ENCODE measurements around the gene TPX2.

The TPX2 gene

DNA sequence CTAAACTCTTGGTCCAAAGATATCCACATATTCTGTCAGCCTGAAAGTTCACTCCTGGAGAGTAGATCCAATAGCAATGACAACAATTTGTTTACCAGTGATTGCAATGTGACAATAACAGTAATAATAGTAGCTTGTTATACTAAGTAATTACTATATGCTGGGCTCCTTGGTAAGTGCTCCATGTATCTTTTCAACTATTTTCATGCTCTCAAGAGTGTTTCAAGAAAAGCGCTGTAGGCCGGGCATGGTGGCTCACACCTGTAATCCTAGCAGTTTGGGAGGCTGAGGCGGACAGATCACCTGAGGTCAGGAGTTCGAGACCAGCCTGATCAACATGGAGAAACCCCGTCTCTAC, 31.9 kb upstream of the TPX2 start:
- no peak for FAIRE-seq

DNA sequence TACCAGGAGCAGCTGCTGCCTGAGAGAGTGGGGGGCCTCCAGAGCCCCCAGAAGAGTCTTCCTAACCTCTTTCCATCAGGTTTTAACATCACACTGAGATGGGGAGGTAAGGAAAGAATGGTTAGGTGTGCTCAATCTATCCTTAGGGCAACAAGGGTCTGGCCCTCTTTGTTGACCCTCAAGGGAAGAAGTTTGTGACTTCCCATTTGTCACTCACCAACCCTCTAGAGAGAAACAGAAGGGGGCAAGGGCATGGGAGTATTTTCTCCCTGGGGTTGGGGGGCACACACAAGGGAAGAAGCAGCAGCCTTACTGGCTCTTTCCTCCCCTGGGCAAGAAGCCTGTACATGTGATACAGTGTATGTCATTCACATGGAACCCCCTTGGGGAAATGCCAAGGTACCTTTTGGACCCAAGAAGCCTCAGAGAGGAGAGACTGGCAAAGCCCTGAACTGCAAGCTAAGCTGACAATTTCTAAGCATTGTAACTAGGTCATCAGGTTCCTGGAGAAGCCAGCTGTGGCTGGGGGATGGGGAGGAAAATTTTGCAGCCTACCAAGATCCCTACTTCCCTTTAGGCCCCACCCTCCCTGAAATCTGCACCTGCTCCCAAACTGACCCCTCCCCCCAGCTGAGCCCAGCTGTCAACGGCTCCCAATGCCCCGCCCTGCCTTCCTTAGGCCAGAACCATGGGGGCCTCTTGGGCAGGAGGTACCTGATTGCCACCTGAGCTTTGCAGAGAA, 30.9 kb upstream of the TPX2 start:
- FAIRE-seq: no peak

DNA sequence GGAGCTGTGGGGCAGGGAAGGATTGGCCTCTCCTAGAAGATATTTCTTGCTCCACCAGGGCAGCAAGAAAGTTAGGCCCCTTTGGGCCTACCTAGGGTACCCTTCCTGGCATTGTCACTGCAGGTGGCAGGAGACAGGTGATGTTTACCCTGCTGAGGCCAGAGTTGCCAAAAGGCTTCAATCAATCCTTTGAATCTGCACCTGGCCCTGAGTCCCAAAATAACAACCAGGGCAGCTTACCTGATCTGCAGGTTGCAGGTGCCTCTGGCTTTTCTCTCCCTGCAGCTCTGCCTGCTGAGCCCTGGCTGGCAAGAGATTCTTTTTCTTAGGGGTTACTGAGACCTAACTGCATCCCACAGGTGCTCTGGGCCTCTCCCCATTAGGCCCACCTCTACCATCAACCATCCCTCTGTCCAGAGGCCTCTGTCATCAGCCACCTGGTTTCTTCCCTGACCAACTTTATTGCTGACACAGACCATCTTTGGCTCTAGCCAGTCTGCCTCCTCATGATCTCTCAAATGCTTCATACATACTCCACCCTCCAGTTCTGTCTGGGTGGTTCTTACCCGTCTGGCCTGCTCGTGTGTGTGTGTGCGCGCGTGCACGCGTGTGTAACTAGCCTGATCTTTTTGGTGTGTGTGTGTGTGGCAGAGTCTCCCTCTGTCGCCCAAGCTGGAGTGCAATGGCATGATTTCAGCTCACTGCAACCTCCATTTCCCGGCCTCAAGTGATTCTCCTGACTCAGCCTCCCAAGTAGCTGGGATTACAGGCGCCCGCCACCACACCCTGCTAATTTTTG, 30.2 kb upstream of the TPX2 start:
- no peak for FAIRE-seq

DNA sequence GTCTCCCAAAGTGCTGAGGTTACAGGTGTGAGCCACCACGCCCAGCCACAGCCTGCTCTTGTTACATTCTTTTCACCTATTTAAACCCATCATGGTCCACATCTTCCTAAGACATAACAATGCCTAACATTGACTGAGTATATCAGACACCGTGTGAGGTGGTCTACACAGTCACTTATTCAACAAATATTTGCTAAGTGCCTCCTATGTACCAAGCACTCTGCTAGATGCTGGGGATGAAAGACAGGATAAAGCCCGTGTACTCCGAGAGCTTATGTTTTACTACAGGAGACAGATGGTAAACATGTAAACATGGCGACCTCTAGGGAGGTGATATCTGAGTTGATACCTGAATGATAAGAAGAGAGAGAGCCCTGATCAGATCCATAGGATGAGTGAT, 29.2 kb upstream of the TPX2 start:
- FAIRE-seq: no peak

DNA sequence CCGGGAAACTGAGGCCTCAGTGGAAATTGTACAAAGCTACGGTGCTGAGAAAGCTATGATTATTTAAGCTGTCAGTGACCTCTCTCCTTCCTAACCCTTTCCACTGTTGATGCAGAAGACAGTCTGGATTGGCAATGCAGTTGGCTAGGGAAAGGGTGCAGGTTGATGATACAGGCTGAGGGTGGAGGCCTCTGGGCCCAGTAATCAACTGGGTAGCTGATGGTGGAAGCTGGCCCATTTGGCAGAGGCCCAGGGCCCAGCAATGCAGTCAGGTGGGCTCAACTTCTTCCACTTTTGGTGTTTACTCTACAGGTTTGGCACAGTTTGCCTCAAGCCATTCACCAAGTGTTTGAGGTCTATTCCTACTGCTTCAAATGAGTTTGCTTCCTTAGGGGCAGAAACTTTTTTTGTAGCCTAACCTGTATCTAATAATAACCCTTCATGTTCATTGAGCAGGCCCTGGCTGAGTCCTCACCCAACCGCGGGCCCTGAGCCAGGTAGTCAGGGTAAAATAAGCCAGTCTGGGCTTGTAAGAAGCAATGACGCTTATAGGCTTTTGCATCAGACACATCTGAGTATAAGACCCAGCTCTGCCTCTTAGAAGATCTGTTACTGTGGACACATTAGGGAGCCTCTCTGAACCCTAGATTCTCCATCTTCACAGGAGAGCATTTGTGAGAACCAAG, 28.5 kb upstream of the TPX2 start:
- no peak for FAIRE-seq

DNA sequence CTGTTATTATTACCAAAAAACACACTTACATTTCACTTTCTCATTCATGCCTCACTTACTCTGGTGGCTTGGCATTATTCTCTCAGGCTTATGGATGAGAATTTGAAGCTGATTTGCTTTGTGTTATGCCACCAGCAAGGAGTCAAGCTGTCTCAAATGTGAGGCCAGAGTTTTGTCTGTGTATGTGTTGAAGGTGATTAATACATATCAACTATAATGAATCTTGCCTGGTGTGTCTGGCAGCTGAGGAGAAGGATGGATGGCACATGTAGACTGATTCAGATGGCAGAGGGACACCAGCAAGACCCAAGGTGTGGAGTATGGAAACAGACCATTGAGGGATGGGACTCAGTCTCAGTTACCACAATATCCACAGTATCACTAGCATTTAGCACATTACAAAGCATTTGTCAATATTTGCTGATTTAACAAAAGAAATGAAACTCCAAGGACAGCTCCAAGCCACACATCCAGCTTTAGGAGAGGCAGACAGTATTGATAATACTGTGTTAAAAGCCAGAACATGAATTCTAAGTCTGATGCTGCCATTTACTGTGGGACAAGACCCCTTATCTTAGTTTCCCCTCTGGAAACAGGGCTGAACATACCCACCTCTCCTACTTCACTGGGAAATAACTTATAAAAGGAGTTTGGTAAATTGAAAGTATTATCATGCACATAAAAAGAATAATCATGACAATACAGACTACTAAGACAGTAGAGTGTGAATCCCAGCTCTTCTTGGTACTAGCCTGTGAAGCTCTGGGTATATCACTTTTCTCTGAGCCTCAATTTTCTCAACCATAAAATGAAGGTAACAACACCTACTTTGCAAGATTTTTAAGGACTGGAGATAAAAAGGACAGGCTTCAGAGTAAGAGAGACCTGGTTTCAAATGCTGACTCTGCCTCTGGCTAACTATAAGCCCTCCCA, 27.6 kb upstream of the TPX2 start:
- no peak for FAIRE-seq

DNA sequence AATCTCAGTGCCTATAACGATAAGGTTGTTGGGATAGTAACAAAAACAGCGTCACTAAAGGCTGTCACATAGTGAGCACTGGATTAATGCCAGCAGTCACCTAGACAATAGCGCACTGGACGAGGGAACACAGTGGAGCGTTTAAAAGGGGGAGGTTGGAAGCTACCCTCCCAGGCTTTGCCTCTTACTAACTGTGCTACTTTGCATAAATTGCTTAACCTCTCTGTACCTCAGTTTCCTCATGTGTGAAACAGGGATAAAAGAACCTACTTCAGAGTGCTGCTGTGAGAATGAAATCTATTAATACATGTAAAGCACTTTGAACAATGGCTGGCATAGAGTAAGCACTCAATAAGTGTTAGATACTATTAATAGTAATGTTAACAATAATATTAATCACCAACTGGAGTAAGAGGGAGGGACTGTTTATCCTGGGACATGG, 27.0 kb upstream of the TPX2 start:
- FAIRE-seq: no peak

DNA sequence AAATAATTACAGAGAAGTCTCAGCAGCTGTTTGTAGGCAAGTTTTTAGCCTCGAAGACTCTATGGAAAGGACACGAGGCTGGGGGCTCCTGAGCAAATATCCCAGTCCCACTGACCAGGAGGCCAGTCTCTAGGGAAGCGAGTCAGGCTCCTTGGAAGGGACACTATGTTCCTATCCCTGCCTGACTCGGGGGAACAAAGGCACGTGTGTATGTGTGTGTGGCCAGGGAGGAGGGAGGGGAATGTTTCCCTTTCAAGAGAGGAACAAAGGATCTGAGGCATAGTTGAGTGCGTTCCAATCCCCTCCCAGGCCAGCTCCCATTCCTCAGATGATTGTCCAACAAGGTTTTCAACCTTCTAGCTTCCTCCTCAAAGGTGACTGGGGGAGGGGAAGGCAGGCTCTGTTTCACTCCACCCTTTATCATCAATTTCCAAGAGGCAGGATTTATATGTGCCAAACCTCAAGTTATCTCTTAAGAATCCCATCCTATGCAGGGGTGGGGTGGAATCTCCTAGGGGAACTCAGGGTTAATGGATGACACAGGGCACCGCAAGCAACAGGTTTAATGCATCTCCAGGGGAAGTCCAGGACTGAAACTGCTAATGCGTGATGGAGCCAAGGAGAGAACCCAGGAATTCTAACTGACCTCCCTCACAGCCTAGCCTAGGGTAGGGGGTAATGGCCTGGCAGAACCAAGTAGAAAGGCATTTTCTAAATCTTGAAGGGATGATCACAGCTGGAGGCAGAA, 26.4 kb upstream of the TPX2 start:
- FAIRE-seq: no peak

DNA sequence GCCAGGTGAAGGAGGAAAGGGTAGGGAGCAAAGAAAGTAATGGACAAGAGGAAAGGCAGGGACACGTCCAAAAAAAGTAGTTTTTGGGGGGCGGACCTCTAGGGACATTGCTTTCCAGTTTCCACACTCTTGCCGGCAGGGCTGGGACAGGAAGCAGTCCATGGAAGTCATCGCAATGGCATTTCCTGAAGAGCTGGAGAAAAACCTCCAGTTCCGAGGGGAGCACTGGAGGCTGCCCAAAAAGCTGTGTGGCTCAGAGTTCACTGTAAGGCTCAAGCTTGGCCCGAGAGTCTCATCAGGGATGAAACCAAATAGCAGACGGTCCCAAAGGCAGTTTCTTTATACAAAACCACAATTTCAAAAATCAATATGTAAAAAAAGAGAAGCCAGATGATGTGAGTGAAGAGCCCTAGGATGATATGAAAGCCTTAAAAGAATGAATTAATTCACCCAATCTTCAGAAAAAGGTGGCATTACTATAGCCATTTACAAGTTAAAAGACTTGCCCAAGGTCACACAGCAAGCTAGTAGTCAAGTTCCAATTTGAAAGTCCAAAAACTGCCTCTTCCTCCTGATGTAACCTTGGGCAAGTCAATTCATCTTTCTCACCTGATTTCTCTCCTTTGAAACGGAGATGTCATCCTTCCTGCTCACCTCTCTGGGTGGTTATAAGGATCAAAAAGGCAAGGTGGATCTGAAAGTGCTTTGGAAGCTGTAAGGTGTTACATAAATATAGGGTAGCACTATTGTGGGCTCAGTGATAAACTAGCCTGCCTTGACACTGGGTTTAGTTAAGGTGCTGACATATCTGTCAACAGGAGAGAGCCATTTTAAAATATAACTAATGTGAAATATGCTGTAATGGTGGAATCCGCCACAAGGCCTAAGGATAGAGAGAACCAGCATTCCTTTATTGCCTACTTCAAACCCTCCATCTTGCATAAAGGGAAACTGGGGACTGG, 25.5 kb upstream of the TPX2 start:
- FAIRE-seq: no peak

DNA sequence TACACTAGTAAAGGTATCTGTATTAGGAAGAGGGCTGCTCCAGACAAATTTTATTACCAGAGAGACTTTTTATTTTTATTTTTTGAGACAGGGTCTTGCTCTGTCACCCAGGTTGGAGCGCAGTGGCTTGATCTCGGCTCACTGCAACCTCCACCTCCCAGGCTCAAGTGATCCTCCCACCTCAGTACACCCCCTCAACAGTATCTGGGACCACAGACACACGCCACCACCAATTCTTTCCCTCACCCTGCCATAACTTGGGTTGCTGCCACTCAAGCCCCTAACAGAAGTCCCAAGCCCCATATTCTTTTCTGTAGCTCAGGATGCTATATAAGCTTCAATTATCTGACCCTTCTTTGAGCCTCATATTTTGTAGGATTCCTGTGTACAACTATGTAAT, 23.3 kb upstream of the TPX2 start:
- no peak for FAIRE-seq

DNA sequence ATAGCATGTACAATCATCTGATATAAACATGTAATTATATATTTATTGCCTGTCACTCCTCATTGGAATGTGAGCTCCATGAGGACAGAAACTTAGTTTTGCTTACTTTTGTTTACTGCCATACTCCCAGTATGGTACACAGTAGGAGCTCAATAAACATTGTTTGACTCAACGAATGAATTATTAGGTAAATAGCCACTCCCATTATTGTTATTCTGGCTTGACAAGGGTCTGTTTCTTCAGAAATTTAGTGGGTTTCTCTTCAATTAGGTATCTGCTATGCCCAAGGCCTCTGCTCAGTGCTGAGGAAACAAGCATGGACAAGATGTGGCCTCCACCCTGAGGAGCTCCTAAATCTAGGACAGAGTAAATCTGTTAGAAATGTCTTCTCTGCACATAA, 22.7 kb upstream of the TPX2 start:
- FAIRE-seq: no peak

DNA sequence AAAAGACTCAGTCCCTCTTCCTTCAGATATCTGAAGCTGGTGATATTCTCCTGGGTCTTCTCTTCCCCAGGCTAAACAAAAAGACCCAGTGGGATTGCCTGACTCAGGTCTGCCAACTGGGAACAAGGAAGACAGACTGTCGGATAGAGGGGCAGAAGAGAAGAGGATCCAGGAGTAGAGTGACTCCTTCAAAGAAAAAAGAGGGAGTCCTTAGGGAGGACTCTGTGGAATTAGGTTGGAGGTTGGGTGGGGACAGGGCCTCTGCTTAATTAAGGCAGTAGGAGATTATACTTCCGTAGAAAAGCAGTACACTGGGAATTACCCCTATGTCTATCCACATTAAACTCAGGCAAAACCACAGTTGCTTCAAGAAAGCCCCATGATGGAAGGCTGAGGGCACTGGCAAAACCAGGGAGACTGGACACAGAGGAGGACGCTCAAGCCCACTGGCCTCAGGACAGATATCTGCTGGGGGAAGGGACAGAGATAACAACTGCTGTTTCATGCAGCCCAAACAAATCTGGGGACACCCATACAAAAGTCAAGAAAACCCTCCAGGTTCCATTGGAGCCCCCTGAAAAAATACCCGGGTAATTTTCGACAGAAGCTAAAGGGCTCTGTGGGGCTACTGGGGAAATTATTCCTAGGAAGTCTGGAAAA, 22.1 kb upstream of the TPX2 start:
- no peak for FAIRE-seq

DNA sequence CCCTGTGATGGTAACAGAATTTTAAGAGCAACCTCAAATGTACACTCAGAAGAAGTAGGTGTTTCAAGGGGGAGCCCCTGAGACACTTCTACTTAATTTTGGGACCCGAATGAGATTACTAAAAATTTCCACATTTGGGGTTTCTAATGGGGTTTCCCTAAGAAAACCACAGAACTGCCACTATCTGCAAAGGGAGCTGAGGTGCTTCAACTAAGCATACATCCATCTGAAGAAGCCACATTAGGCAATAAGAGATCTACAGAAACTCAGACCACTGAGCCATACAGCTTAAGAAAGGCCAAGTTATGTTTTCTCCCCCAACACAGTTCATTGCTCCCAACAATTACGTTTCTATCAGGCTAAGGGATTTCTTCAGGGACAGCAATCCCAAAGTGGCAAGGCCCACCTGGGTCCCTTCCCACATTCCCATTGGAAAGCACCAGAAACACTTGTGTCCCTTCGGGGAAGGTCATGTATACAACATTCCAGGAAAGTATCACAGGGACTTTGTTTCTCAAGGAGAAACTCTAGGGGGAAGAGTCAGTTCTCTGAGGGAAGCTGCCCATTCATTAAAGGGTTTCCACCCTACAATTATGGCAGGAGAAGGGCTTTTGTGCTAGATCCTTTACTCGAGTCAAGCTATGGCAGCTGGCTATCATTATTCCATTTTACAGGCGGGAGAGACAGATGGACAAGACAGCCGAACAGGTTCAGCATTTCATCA, 21.4 kb upstream of the TPX2 start:
- FAIRE-seq: no peak

DNA sequence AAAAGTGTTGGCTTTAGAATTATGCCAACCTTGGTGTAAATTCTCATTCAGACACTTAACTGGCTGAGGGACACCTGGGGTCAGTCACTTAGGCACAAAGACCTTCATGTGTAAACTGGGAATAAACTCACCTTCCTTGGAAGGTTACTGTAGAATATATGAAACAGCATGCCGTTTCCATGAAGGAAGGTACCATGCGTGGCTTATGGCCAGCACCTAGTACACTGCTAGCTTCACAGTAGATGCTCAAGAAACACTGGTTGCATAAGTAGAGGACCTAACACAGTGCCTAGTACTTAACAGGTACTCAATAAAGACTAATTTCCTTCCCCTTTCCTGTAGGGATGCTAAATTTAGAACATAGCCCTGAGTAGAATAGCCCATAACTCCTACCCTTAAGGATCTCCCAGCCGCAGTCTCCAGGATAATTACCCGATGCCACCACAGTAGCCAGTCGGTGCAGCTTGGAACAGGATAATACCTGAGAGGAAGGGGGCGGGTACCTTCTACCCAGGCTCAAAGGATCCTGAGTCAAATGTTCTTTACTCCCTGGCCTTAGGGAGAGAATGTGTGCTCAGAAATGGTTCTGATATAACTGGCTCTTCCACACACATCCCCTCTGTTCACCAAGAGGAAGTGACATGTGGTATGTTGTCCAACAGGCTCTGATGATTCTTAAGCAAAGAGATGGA, 20.0 kb upstream of the TPX2 start:
- no peak for FAIRE-seq

DNA sequence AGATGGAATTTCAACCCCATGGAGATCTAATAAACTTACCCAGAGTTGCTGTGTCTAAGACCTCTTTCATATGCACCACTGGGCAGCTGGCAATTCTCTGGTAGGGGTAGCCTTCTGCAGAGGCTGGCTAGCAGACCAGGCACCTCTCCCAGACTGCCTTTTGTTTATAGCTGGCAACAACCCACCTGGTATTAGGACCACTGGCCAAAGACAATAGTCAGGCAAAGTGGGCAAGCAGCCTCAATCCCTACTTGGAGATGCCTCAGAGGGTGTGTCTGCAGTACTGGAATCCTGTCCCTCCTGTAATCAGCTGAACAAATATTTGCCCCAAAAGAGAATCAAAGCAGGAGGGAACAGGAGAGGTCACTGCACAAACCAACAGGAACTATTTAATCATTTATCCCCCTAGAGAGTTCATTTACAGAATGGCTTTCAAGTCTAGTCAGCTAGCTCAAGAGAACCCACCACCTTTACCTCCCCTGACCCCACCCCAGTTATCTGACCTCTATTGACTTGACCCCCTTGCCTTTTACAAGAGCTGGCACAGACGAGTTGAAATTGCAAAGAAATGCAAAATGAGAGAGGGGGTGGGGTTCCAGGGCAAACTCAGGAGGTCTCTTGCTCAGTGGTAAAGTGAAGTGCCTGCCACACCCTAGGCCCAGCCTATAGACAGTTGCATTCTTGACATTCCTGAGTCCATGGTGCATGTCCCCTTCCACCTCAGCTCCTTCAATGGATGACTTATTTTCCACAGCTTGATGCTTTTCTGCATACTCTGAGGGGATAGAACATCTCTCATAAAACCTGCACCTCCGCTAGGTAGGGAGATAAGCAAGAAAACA, 19.2 kb upstream of the TPX2 start:
- FAIRE-seq: no peak

DNA sequence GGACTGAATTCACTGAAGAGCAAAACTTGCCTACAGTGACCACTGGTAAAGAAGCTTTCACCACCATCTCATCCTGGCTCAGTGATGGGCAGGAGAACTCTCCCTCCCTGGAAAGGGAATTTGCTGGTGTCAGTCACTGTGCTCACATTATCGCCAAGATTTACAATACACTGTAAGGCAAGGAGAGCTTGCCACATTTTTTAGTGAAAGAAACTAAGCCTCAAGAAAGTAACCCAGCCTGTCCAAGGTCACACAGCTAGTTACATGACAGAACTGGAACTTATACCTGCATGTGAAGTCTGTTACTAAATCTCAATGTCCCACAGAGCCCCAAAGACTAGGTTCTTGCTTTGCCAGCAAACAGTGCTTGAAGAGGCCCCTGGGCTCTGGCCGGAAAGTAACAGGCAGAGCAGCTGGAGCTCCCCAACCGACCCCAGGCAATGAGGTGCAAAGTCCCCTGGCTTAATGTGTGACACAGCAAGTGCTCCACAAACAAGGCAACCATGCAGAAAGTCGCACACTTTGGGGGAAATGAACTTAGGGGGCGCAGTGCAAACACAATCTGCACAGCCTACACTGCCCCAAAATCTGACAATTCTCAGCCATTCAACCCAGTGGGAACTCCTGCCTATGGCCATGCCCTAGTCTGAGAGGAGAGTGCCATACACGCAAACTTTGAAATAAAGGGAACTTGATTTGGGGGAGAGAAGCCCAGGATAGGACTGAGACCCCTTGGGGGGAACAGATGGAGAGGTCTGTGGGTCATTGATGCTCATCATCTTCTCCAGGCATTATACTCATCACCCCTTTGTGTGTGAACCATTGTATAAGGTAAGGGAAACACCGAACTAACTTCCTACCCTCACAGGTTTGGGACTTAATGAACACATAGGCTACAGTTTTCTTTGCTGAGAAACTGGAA, 18.3 kb upstream of the TPX2 start:
- FAIRE-seq: no peak

Data from TTC549 (cell line).